22Rv1 (cell line): Measurements from ENCODE around the gene DPH7.

Source experiments
- H3K27ac ChIP-seq: fragments of 450-650 bp; 2 replicates; pipeline ENCODE4 v1.5.1; 2017
- ZFX ChIP-seq: fragments of 450-650 bp; IDR thresholded peaks from 2 replicates; pipeline ENCODE4 v1.6.1; 2017; ENCODE audit warnings: antibody characterized with exemption, borderline replicate concordance
- TF ChIP-seq, protein P1 (sequence below): fragments of 450-650 bp; IDR thresholded peaks from 2 replicates; pipeline ENCODE4 v1.5.1; 2017; ENCODE audit warnings: mild to moderate bottlenecking

The DPH7 gene

DNA sequence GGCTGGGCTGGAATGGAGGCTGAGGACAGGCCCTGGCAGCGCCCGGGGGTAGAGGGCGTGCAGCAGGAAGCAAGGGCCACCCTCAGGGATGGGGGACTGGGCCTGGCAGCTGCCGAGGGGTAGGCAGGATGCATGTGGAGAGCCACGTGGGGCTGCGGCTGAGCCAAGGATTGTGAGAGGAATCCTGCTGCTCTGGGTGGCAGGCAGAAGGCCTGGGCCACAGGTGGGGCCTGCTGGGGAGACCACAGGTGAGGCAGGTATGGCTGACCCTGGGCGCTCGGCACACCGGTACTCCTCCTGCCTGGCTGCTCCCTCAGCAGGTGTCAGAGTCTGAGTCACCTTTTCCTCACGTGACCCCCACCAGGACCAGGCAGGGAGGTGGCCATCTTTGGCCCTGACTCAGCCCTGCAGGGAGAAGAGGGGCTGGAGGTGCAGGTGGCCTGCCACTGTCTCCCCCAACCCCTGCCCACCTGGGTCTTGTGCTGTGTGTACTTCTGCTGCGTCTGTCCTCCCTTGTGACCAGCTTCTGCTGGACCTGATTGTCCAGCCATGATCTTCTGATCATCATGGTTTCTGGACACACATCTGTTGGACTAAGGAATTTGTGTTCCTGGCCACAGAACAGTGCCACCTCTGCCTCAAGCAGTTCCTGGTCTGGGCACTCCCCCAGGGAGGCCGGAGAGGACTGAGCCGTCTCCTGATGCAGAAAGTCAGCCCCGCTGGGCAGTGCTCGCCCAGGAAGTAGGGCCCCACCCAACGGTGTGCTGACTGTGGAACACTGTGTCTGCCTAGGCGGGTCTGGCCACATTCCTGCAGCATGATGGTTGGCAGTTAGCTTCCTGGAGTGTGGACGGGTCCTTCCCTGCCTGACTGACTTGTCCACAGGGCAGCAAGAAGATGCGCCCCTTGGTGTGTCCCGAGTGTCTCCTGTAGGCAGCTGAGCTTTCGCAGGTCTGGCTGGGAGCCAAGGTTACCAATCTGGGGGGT is 33.2 kb upstream of the DPH7 start:
- H3K27ac ChIP-seq = peak overlapping the region; percentile 100

DNA sequence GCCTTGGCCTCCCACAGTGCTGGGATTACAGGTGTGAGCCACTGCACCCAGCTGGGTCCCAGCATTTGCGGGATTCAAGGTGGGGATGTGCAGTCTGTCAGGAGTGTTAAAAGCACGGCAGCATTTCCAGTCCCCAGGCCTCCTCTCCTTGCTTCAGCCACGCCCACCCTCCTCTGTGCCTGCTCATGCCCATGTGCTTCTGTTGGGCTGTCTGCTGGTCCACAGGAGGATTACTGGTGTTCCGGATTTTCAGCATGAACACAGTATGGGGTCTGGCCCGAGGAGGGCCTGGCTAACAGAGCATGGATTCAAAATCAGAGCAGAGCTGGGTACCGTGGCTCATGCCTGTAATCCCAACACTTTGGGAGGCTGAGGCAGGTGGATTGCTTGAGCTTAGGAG is 32.2 kb upstream of the DPH7 start:
- peak overlapping the region; percentile 100 for H3K27ac ChIP-seq

More for the DNA sequence above, 33.2 kb upstream of the DPH7 start:
- TF ChIP-seq ZFX = no peak
- TF ChIP-seq, protein P1, sequence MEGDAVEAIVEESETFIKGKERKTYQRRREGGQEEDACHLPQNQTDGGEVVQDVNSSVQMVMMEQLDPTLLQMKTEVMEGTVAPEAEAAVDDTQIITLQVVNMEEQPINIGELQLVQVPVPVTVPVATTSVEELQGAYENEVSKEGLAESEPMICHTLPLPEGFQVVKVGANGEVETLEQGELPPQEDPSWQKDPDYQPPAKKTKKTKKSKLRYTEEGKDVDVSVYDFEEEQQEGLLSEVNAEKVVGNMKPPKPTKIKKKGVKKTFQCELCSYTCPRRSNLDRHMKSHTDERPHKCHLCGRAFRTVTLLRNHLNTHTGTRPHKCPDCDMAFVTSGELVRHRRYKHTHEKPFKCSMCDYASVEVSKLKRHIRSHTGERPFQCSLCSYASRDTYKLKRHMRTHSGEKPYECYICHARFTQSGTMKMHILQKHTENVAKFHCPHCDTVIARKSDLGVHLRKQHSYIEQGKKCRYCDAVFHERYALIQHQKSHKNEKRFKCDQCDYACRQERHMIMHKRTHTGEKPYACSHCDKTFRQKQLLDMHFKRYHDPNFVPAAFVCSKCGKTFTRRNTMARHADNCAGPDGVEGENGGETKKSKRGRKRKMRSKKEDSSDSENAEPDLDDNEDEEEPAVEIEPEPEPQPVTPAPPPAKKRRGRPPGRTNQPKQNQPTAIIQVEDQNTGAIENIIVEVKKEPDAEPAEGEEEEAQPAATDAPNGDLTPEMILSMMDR = no peak

DNA sequence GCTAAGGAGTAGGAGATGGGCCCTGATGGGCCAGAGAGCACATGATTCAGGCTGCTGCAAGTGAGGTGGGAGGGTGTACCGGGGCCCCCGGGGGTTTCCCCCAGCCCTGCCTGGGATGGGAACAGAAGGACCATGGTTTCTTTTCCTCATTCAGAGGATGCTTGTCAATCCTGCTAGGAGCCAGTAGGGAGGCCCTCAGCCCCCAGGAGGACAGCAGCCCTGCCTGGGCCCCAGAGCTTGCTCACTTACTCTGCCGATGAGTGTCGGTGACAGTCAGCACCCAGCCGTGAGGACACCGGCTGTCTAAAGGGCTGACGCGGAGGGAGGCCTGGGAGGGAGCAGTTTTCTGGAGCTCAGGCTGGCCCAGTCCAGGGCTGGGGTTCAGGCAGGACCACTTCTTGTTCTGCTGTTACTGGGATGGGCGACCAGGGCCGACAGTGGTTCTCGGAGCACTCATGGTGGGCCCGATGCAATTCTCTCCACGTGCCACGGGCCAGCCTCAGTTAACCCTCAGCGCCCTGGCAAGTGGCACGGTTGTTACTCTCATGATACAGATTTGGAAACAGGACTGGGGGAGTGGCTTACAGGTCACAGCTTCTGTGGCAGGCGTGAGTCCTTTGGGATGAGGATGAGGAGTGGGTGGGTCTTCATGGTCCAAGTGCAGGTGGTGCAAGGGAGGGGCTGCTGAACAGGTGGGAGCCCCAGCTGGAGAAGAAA is 28.6 kb upstream of the DPH7 start:
- H3K27ac ChIP-seq = peak overlapping the region; percentile 100
- TF ChIP-seq ZFX = no peak

More for the DNA sequence above, 32.2 kb upstream of the DPH7 start:
- TF ChIP-seq, protein P1 = no peak

DNA sequence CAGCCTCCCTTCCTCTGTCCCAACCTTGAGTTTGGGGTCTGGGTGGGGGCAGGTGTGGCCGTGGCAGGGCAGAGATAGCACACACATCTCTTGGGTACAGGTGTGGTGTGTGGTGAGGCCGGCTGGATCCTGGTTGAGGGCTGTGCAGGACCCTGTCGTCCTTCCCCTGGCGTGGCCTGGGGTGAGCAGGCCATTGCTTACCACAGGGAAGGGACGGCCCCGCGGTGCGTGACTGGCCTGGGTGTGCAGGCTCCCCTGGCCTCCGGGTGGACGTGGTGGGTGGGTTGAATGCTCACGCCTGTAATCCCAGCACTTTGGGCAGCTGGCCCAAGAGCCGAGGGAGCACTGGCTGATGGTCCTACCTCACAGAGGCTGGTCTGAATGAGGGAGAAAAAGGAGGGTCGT is 28.0 kb upstream of the DPH7 start:
- H3K27ac ChIP-seq = peak overlapping the region; percentile 100
- TF ChIP-seq, protein P1 = no peak
- no peak for TF ChIP-seq ZFX

DNA sequence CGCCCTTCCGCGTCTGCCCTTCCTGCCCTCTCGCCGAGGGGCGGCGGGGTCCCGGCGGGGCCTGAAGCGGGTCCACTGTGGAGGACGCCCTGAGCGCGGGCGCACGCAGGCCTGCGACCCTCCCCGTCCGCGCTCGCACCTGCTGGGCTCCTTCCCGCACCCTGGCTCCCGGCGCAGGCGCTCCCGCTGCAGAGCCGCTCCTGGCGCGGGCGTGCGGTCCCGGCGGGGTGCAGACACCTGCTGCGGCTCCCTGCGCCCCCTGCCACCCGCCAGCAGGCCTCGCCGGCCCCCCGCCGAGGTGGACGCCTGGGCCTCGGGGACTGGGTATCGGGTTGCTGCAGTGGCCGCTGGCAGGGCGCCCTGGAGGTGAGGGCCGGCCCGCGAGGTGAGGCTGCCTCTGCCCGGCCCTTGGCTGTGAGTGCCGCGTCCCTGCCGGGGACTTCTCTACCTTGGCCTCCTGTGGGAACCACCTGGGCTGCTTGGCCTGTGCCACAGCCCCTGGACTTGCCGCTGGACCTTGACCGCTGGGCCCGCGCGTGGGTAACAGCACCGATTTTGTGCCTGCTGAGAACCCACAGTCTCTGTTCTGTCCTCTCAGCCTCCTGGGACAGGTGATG is 27.4 kb upstream of the DPH7 start:
- TF ChIP-seq ZFX = no peak
- TF ChIP-seq, protein P1 = no peak
- peak overlapping the region; percentile 100 for H3K27ac ChIP-seq

DNA sequence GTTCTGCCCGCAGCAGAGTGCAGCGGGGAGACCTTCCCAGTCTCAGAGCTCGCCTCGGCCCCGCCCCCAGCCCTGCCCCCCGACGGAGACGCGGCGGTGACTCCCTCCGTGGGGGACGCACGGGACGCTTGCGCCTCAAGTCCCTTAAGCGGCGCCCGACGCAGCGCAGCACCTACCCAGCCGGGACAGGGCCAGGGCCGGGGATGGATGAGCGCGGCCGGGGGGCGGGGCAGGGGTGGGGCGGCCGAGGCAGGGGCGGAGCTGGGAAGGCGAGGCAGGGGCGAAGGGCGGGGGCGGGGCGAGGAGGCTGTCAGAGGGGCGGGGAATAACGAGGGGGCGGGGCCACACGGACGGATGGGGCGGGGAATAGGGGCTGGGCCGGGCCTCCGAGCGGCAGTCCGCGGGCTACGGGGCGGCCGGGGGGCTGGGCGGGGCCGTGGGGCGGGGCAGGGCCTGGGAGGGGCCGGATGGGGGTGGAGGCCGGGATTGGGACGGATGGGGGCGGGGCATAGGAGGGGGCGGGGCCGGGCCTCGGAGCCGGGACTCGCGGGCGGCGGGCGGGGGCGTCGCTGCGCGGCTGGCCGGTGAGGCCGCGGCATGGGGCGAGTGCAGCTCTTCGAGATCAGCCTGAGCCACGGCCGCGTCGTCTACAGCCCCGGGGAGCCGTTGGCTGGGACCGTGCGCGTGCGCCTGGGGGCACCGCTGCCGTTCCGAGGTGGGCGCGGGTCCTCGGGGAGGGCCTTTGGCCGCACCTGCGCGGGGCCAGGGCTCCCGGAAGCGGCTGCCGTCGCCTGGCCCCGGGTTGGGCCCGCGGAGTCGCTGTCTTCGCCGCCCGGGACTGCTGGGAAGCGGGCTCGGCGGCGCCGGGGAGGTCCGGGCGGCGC is 26.6 kb upstream of the DPH7 start, which contains the start of gene ARRDC1:
Gene ARRDC1, plus strand, starts transcription at position 566 of the 884 bp plus-strand sequence. Its CDS starts 32 bp downstream, at position 598.
- peak within 1 kb of the TSS; percentile 100 for H3K27ac ChIP-seq
- TF ChIP-seq, protein P1 = no peak
- no peak for TF ChIP-seq ZFX
